ENCODE data around the gene INKA2. TPM values are rescaled to one million over a fixed set of nuclear protein-coding genes. Genes with fewer than 3 reads are reported as not detected.

Gene INKA2
- total RNA-seq, 4 donors from 2014 or later: 4.1 to 7.3 (median 5.2) TPM

- TF ChIP-seq POLR2AphosphoS5 (IDR thresholded peaks at IDR 0.05): no peak
- no peak for TF ChIP-seq EP300 (IDR thresholded peaks at IDR 0.05)
- no peak for TF ChIP-seq POLR2A (IDR thresholded peaks at IDR 0.05)
- no peak for TF ChIP-seq CTCF (IDR thresholded peaks at IDR 0.05)
- 87% methylated on average over 18 of the region's 18 CpGs for WGBS
- H3K4me1 ChIP-seq: peaks cover 44% of the 10 kb centered on the region
- H3K27ac ChIP-seq: no peak overlapping the region
- H3K27me3 ChIP-seq: no peaks in the 10 kb centered on the region
- no peaks in the 10 kb centered on the region for H3K9me3 ChIP-seq
- DNase-seq (ENCODE audit: low spot score in 2 of 2): no peak
- H3K36me3 ChIP-seq: peaks cover 17% of the 10 kb centered on the region
- no peak overlapping the region for H3K4me3 ChIP-seq
These were observed 12.1 kb downstream of the INKA2 start for GRCh38 chr1:111727056-111727455.

- H3K4me3 ChIP-seq: no peak overlapping the region
- H3K9me3 ChIP-seq: no peaks in the 10 kb centered on the region
- WGBS: 42% methylated on average over 4 of the region's 5 CpGs
- no peaks in the 10 kb centered on the region for H3K27me3 ChIP-seq
- H3K36me3 ChIP-seq: peaks cover 17% of the 10 kb centered on the region
- no peak overlapping the region for H3K27ac ChIP-seq
- peaks cover 53% of the 10 kb centered on the region for H3K4me1 ChIP-seq
- no peak for DNase-seq (ENCODE audit: low spot score in 2 of 2)
- TF ChIP-seq EP300 (IDR thresholded peaks at IDR 0.05) (no peak), POLR2A (IDR thresholded peaks at IDR 0.05) (no peak), CTCF (IDR thresholded peaks at IDR 0.05) (no peak), POLR2AphosphoS5 (IDR thresholded peaks at IDR 0.05) (no peak)
These were observed 14.0 kb downstream of the INKA2 start for GRCh38 chr1:111725192-111725591.

- Histone ChIP-seq H3K27me3 (no peaks in the 10 kb centered on the region), H3K4me1 (peaks cover 49% of the 10 kb centered on the region), H3K4me3 (no peak overlapping the region), H3K36me3 (peaks cover 17% of the 10 kb centered on the region), H3K27ac (no peak overlapping the region), H3K9me3 (no peaks in the 10 kb centered on the region)
- 25% methylated on average over 1 of the region's 1 CpG for WGBS
- no peak for TF ChIP-seq POLR2AphosphoS5 (IDR thresholded peaks at IDR 0.05)
- no peak for DNase-seq (ENCODE audit: low spot score in 2 of 2)
These were observed 15.3 kb downstream of the INKA2 start for GRCh38 chr1:111723871-111724270.

- Histone ChIP-seq H3K9me3 (no peaks in the 10 kb centered on the region), H3K27me3 (no peaks in the 10 kb centered on the region), H3K27ac (no peak overlapping the region), H3K4me1 (peaks cover 49% of the 10 kb centered on the region), H3K4me3 (no peak overlapping the region), H3K36me3 (peaks cover 17% of the 10 kb centered on the region)
- DNase-seq (ENCODE audit: low spot score in 2 of 2): no peak
- TF ChIP-seq POLR2AphosphoS5 (IDR thresholded peaks at IDR 0.05) (no peak), POLR2A (IDR thresholded peaks at IDR 0.05) (no peak), EP300 (IDR thresholded peaks at IDR 0.05) (no peak), CTCF (IDR thresholded peaks at IDR 0.05) (no peak)
- WGBS: 68% methylated on average over 7 of the region's 7 CpGs
These were observed 15.9 kb downstream of the INKA2 start for GRCh38 chr1:111723091-111723806.

- WGBS: 41% methylated on average over 10 of the region's 10 CpGs
- Histone ChIP-seq H3K27me3 (no peaks in the 10 kb centered on the region), H3K27ac (peak overlapping the region; percentile 19), H3K9me3 (no peaks in the 10 kb centered on the region), H3K36me3 (peaks cover 3% of the 10 kb centered on the region), H3K4me1 (peaks cover 49% of the 10 kb centered on the region), H3K4me3 (no peak overlapping the region)
- TF ChIP-seq EP300 (IDR thresholded peaks at IDR 0.05) (no peak), CTCF (IDR thresholded peaks at IDR 0.05) (no peak), POLR2A (IDR thresholded peaks at IDR 0.05) (no peak), POLR2AphosphoS5 (IDR thresholded peaks at IDR 0.05) (no peak)
- DNase-seq (ENCODE audit: low spot score in 2 of 2): no peak
These were observed 18.0 kb downstream of the INKA2 start for GRCh38 chr1:111720977-111721786.
